Prostate gland (tissue), 2 donors: ENCODE data around the gene COG8. TPM values are rescaled to one million over a fixed set of nuclear protein-coding genes. Genes with fewer than 3 reads are reported as not detected.
A peak's percentile ranks its signal among the peaks of the same experiment; 100 is the strongest.

Experiments used
- DNase-seq: peaks from one replicate; pipeline ENCODE4 v3.0.0-alpha.2; 2019; ENCODE audit warnings: low spot score
- H3K27ac ChIP-seq, 2 donors: fragments of 200-600 bp; sonication (generic); 2 replicates each; pipeline ENCODE4 v1.5.1; 2017 to 2019
- H3K27me3 ChIP-seq: fragments of 200-600 bp; sonication (generic); replicated peaks from 2 replicates; pipeline ENCODE4 v1.5.1; 2019; ENCODE audit not compliant: insufficient read depth
- H3K36me3 ChIP-seq, 2 donors: fragments of 200-600 bp; sonication (generic); 1 replicate in 1 of 2; 2 replicates in 1 of 2; pipeline versions ENCODE4 v1.5.1 to v1.8.1; 2017 to 2019
- H3K4me1 ChIP-seq: fragments of 200-600 bp; sonication (generic); replicated peaks from 2 replicates; pipeline ENCODE4 v1.5.1; 2019
- H3K4me3 ChIP-seq, 2 donors: fragments of 200-600 bp; sonication (generic); 2 replicates each; pipeline ENCODE4 v1.5.1; 2017 to 2019
- H3K9me3 ChIP-seq: fragments of 200-600 bp; sonication (generic); 2 replicates; pipeline ENCODE4 v1.5.1; 2017
- CTCF ChIP-seq, 4 experiments: fragments of 200-600 bp in 2 of 4; fragments of 450-650 bp in 2 of 4; sonication (generic) in 2 of 4; IDR thresholded peaks; 1 replicate in 3 of 4; 2 replicates in 1 of 4; pipeline ENCODE4 v1.5.1; 2016 to 2019; ENCODE audit warnings: antibody characterized with exemption in 4 of 4, mild to moderate bottlenecking in 2 of 4, moderate library complexity in 2 of 4
- POLR2A ChIP-seq: fragments of 450-650 bp; IDR thresholded peaks from one replicate; pipeline ENCODE4 v1.6.1; 2016; ENCODE audit warnings: antibody characterized with exemption, mild to moderate bottlenecking
- POLR2AphosphoS5 ChIP-seq: sonication (generic); formaldehyde crosslinking; IDR thresholded peaks from one replicate; pipeline ENCODE4 v1.6.1; 2017; ENCODE audit warnings: antibody characterized with exemption
- WGBS: methylation state at CpG from one replicate; pipeline ENCODE4 v1.1.5; 2018; 5-methylcytosine and 5-hydroxymethylcytosine counted together
- intact Hi-C: fragments of 100-400 bp; cut with DNase I; formaldehyde crosslinking; loops from one replicate; pipeline ENCODE4 v1.14.2; 2022
- total RNA-seq, 2 donors: library from RNA; depleted of rRNA; stranded (reverse); fragments of >200 nt; gene quantifications; one replicate each; pipeline ENCODE4 v1.1.0, GENCODE V29; 2016

Gene COG8
- total RNA-seq, 2 donors from 2014 or later: 55.6 to 85.2 TPM

- intact Hi-C loops: no loop called here
- Histone ChIP-seq H3K9me3 (no peaks in the 10 kb centered on the region), H3K27ac (peak overlapping the region; percentile 84 to 93), H3K4me1 (peaks cover 5% of the 10 kb centered on the region), H3K36me3 (peaks cover 4 to 11% of the 10 kb centered on the region in 2 donors), H3K4me3 (peak overlapping the region; percentile 79 to 94), H3K27me3 (no peaks in the 10 kb centered on the region)
- no peak for TF ChIP-seq POLR2AphosphoS5
- TF ChIP-seq POLR2A: no peak
- TF ChIP-seq CTCF (IDR thresholded peaks at IDR 0.05): no peak
- no peak for DNase-seq
- 18% methylated on average over 46 of the region's 46 CpGs for whole genome bisulfite sequencing
Measured at GRCh38 chr16:69338557-69339288, 641 bp downstream of the COG8 start.

GRCh38 chr16:69334696-69335095 is 4.7 kb downstream of the COG8 start:
- H3K36me3 ChIP-seq: peaks cover 9 to 19% of the 10 kb centered on the region in 2 donors
- no peak overlapping the region for H3K4me3 ChIP-seq
- H3K9me3 ChIP-seq: no peaks in the 10 kb centered on the region
- intact Hi-C loops: no loop called here
- H3K27me3 ChIP-seq: no peaks in the 10 kb centered on the region
- 93% methylated on average over 9 of the region's 9 CpGs for WGBS
- DNase-seq: no peak
- TF ChIP-seq POLR2A (no peak), POLR2AphosphoS5 (no peak), CTCF (IDR thresholded peaks at IDR 0.05) (no peak)
- H3K4me1 ChIP-seq: no peaks in the 10 kb centered on the region
- H3K27ac ChIP-seq: no peak overlapping the region

- peaks cover 14% of the 10 kb centered on the region for H3K4me1 ChIP-seq
- peak; percentile 95 for TF ChIP-seq POLR2AphosphoS5
- peak in 2 of 4 experiments; percentile 36 to 45 for TF ChIP-seq CTCF (IDR thresholded peaks at IDR 0.05)
- peak; percentile 75 for TF ChIP-seq POLR2A
- under 1% methylated on average over 49 of the region's 93 CpGs for WGBS
- intact Hi-C loops: no loop called here
- no peaks in the 10 kb centered on the region for H3K27me3 ChIP-seq
- peak within 1 kb of the TSS; percentile 87 to 90 for H3K27ac ChIP-seq
- DNase-seq: peak; percentile 96
- H3K4me3 ChIP-seq: peak within 1 kb of the TSS; percentile 85 to 92
- peaks cover 9 to 19% of the 10 kb centered on the region in 2 donors for H3K36me3 ChIP-seq
- H3K9me3 ChIP-seq: no peaks in the 10 kb centered on the region
Measured at GRCh38 chr16:69330286-69331109, 8.9 kb downstream of the COG8 start, which contains the start of gene PDF. PDF (minus strand) TSS chr16:69330588; CDS start chr16:69330570, 18 bp downstream.

GRCh38 chr16:69329369-69330285 is 9.7 kb downstream of the COG8 start:
- DNase-seq: no peak
- peaks cover 14% of the 10 kb centered on the region for H3K4me1 ChIP-seq
- peak overlapping the region; percentile 87 to 90 for H3K27ac ChIP-seq
- 13% methylated on average over 32 of the region's 77 CpGs for WGBS
- intact Hi-C loops: no loop called here
- no peaks in the 10 kb centered on the region for H3K27me3 ChIP-seq
- peak overlapping the region; percentile 85 to 92 for H3K4me3 ChIP-seq
- H3K36me3 ChIP-seq: peaks cover 5 to 10% of the 10 kb centered on the region in 2 donors
- no peaks in the 10 kb centered on the region for H3K9me3 ChIP-seq
- TF ChIP-seq CTCF (IDR thresholded peaks at IDR 0.05) (no peak), POLR2A (no peak), POLR2AphosphoS5 (no peak)
